HTERT RPE-1 (cell line): ENCODE data around the gene DHRS12.

Source experiments
- in situ Hi-C: fragments of 300-500 bp; cut with MboI; formaldehyde crosslinking; loops from 4 replicates; pipeline ENCODE4 v1.14.3; 2020; ENCODE audit warnings: low sequenced_read_pairs

Gene DHRS12

GRCh38 chr13:51814071-51814470 is 10.1 kb upstream of the DHRS12 start:
- in situ Hi-C loops, result loop anchor here (25.0 kb wide), 1 partner anchor 377 kb away; no protein-coding TSS in a partner anchor

- in situ Hi-C loops, result loop anchor here (25.0 kb wide), 1 partner anchor 375 kb away; no protein-coding TSS in a partner anchor
Observed at GRCh38 chr13:51811920-51812451, 8.0 kb upstream of the DHRS12 start.

GRCh38 chr13:51811046-51811445 is 7.1 kb upstream of the DHRS12 start:
- in situ Hi-C loops, result loop anchor here (25.0 kb wide), 1 partner anchor 374 kb away; no protein-coding TSS in a partner anchor

DNA sequence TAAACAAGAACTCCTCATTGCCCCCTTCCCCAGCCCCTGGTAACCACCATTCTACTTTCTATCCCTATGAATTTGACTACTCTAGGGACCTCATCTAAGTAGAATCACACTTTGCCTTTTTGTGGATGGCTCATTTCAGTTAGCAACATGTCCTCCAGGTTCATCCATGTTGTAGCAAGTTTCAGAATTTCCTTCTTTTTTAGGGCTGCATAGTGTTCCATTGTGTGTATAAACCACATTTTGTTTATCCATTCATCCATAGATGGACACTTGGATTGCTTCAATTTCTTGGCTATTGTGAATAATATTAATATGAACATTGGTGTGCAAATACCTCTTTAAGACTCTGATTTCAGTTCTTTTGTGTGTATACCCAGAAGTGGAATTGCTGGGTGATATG is 4.8 kb upstream of the DHRS12 start:
- in situ Hi-C loops, result loop anchor here (25.0 kb wide), 1 partner anchor 372 kb away; no protein-coding TSS in a partner anchor

DNA sequence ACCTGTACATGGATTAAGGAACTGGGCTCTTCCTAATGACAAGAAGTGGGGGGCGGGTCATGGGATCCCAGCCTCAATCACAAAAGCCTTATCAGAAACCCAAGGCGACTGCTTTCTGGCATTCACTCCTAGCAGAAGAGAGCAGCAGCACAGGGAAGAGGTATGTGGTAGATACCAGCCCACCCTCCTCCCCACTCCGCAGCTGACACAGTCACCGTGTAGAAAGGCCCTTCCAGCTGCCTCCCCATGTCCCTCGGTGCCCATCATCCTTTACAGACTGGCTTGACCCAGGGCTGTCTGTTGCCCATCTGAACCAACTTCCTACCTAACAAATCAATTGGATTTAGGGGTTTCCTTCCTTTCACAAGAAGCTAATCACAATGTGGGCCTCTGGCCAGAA is 3.1 kb upstream of the DHRS12 start:
- in situ Hi-C loops, result loop anchor here (25.0 kb wide), 1 partner anchor 370 kb away; no protein-coding TSS in a partner anchor

- in situ Hi-C loops, result loop anchor here (25.0 kb wide), 1 partner anchor 369 kb away; no protein-coding TSS in a partner anchor
Observed at GRCh38 chr13:51806566-51806965, 2.6 kb upstream of the DHRS12 start.

- in situ Hi-C loops, result loop anchor here (25.0 kb wide), 1 partner anchor 369 kb away; no protein-coding TSS in a partner anchor
Observed at GRCh38 chr13:51805925-51806324, 2.0 kb upstream of the DHRS12 start.

- in situ Hi-C loops, result loop anchor here (25.0 kb wide), 1 partner anchor 368 kb away; no protein-coding TSS in a partner anchor
Observed at GRCh38 chr13:51805313-51805712, 1.4 kb upstream of the DHRS12 start.

DNA sequence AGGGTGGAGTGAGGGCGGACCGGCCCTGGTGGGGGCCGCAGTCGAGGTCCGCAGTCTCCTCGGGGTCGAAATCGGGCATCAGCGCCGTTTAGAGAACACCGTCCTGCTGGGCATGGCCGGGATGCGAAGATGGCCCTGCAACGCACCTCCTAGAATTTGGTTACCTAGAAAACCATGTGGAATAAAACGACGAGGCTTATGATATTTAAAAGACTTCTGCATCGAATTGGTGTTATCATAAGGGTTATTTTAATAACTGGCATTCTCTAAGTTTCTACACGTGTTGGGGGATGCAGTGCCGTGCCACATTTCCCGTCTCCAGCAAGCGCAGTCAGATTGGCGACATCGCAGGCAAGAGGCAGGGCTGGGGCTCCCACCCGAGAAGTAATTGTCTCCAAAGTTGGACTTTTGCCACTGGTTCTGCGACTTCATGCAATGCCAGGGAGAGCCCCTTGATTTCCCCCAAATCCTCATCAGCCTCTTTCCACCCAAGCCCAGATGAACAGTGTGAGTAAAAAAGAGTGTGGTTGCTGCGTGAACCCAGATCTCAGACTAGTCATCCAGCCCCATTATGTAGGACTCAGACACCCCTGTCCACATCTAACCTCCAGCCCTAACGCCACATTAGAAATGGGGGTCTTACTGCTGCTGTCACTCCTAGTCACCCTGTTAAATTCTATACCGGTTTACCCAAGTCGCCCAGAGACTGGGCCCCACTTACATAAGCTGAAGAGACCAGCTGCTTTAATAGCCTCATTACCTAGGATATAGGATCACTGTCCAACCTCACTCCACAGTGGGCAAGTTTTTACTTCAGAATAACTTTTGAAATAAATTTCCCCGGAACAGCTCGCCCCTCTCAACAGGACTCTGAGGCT is 571 bp upstream of the DHRS12 start:
- in situ Hi-C loops, result loop anchor here (25.0 kb wide), 1 partner anchor 367 kb away; no protein-coding TSS in a partner anchor

GRCh38 chr13:51802631-51803418 is 1.1 kb downstream of the DHRS12 start:
- in situ Hi-C loops, result loop anchor here (25.0 kb wide), 1 partner anchor 366 kb away; no protein-coding TSS in a partner anchor

DNA sequence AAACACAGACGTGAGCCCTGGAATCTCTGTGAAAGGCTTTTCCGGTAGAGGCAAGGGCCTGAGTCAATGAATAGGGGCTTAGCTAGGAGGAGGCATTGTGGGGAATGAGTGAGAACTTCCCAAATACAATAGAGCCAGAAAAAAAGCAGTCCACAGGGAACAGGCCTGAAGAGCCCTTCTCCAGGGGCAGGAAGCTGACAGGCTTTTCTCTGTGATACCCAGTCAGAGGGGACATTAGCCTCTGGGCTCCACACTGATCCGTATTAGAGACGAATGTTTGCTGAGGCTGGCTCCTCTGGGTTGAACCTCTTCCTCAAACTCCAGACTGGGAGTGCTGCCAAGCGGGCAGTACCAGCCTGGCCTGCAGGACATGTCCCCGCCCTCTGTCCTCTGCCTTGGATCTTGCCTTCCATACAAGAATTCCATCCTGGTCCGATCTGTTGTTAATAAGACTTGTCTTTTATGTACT is 2.3 kb downstream of the DHRS12 start:
- in situ Hi-C loops, result loop anchor here (25.0 kb wide), 1 partner anchor 364 kb away; no protein-coding TSS in a partner anchor

GRCh38 chr13:51800486-51800885 is 3.5 kb downstream of the DHRS12 start:
- in situ Hi-C loops, result loop anchor here (25.0 kb wide), 1 partner anchor 363 kb away; no protein-coding TSS in a partner anchor

GRCh38 chr13:51799261-51799660 is 4.7 kb downstream of the DHRS12 start:
- in situ Hi-C loops, result no loop called here

DNA sequence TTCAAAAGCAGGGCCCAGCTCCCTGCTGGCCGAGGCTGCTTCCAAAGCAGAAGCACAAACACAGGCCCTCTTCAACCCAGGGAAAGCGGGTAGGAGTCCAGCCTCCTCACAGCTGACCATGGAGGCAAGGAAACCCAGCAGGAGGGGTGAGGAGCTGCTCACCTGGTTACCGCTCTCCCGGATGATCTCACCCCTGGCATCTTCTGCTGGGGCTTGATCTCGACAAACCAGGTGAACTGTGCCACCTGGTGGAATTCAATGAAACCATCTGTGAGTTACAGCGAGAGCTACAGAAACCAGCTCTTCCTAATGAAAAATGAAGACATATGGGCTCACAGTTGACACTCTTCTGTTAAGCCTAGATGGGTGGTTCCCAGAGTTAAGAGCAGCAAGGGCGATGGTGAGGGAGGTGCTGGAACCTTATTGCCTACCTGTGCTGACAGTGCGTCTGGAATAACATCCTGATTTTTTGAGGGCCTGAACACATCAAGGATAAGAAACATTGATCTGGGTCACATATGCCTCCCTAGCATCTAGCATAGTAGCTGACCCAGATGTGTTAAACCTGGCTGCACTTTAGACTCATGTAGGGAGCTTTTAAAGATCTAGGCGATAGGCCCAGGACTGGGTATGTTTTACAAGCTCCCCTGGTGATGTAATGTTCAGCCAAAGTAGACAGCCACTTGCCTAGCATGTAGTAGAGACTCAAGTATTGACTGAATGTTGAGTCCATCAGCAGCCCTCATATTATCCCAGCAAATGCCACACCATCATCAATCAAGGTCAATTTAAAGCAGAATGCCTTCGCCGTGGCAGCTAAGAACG is 6.1 kb downstream of the DHRS12 start:
- in situ Hi-C loops, result no loop called here

GRCh38 chr13:51796546-51796945 is 7.4 kb downstream of the DHRS12 start:
- in situ Hi-C loops, result no loop called here

DNA sequence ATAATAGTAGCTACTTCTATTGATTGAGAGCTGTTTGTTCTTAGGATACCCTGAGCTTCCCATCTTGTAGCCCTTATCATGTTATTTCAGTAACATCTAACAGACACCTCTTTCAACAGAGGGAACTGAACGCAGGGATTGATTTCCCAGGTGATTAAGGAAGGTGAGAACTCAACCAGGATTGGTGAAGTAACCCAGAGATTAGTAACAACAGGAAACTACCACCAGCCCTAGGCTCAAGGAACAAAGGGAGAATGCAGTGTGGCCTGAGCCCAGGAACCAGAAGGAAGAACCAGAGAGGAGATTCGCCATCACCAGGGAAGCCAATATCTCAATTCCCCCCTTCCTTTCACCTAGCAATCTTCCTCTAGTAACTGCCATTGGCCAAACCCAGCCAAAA is 8.5 kb downstream of the DHRS12 start:
- in situ Hi-C loops, result no loop called here

DNA sequence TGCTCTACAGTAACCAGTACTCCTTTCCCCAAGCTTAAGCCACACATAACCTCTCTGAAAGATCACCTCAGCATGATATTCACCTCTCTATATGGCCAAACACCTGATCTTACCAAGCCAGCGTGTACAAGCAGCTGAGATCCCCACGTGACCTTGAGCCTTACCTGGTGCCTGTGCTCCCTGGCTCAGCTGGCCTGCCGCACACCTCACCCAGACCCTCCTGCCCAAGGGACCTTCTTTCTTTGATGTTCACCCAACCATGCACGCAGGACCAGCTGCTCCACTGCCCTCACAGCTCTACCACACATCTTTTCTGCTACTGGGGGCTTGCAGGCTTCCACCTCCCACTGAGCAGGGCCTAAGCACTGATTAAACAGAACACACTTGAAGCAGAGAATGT is 9.0 kb downstream of the DHRS12 start:
- in situ Hi-C loops, result no loop called here

DNA sequence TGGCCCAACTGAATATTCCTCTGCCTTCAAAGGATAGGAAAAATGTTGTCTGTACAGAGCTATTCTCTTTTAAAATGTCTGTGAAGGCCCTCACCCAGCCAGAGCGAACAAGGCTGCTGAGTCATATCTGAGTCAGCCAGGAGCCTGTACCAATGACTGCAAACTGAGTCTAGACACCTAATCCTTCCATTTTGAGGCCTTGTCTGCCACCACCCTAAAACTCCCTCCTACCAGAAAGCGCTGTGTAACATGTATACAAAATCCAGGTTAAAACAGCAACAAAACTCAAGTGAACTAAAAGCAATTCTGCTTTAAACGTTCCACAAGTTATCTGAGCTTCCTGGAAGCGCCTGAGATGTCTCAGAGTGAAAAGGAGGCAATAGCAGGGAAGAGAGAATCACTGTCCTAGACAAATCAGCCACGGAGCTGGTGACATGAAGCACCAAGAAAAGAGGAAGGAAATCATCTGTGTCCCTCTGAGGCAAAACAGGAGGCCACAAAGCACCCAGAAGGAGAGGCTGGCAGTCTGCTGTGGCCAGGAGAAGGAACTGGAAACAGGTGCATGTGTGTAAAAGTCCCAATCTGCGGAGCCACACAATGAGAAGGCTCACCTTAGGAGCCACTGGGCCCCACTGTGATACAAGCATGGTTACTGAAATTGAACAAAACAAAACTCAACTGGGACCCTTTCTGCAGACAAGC is 10.2 kb downstream of the DHRS12 start:
- in situ Hi-C loops, result no loop called here
